Loucy (cell line): ENCODE results near the gene IL1F10.

Experiments used
- H2AFZ ChIP-seq: fragments of 200-600 bp; sonication (generic); 2 replicates; pipeline ENCODE4 v1.6.0; 2016; ENCODE audit warnings: antibody characterized with exemption, mild to moderate bottlenecking, low read length, moderate library complexity
- H3F3A ChIP-seq: fragments of 200-600 bp; 2 replicates; pipeline ENCODE4 v1.6.0; 2016; ENCODE audit warnings: antibody characterized with exemption, low read depth, mild to moderate bottlenecking
- H3K27me3 ChIP-seq: fragments of 200-600 bp; sonication (generic); 2 replicates; pipeline ENCODE4 v1.6.1; 2014; ENCODE audit warnings: low read length, mild to moderate bottlenecking; ENCODE audit not compliant: insufficient read depth, poor library complexity, severe bottlenecking
- H3K36me3 ChIP-seq: fragments of 200-600 bp; sonication (generic); 2 replicates; pipeline ENCODE4 v1.6.1; 2016; ENCODE audit warnings: low read length; ENCODE audit not compliant: insufficient read depth
- H3K4me1 ChIP-seq: fragments of 200-600 bp; sonication (generic); 2 replicates; pipeline ENCODE4 v1.5.1; 2014; ENCODE audit warnings: low read length, mild to moderate bottlenecking; ENCODE audit not compliant: insufficient read depth, poor library complexity, severe bottlenecking
- H3K4me2 ChIP-seq: fragments of 200-600 bp; sonication (generic); 2 replicates; pipeline ENCODE4 v1.6.0; 2014; ENCODE audit warnings: antibody characterized with exemption, low read length, low read depth, mild to moderate bottlenecking; ENCODE audit not compliant: poor library complexity, severe bottlenecking
- H3K4me3 ChIP-seq: fragments of 200-600 bp; sonication (generic); 2 replicates; pipeline ENCODE4 v1.5.1; 2014; ENCODE audit warnings: low read length, mild to moderate bottlenecking, mixed read lengths; ENCODE audit not compliant: poor library complexity, severe bottlenecking
- H3K79me2 ChIP-seq: fragments of 200-600 bp; sonication (generic); 2 replicates; pipeline ENCODE4 v1.6.1; 2014; ENCODE audit warnings: low read length; ENCODE audit not compliant: insufficient read depth
- H3K9ac ChIP-seq: fragments of 200-600 bp; sonication (generic); 2 replicates; pipeline ENCODE4 v1.6.0; 2014; ENCODE audit warnings: mild to moderate bottlenecking, low read depth, low read length, moderate library complexity; ENCODE audit not compliant: poor library complexity, severe bottlenecking
- H3K9me2 ChIP-seq: fragments of 200-600 bp; sonication (generic); replicated peaks from 2 replicates; pipeline ENCODE4 v1.6.1; 2016; ENCODE audit warnings: low read depth, low read length, mixed read lengths
- H3K9me3 ChIP-seq: fragments of 200-600 bp; sonication (generic); 2 replicates; pipeline ENCODE4 v1.6.1; 2014; ENCODE audit warnings: mild to moderate bottlenecking, antibody characterized with exemption, low read length, low read depth; ENCODE audit not compliant: insufficient read depth
- H4K20me1 ChIP-seq: fragments of 200-600 bp; sonication (generic); 2 replicates; pipeline ENCODE4 v1.6.0; 2014; ENCODE audit warnings: antibody characterized with exemption, low read length, mild to moderate bottlenecking; ENCODE audit not compliant: insufficient read depth, poor library complexity, severe bottlenecking
- CTCF ChIP-seq: fragments of 200-600 bp; sonication (generic); conservative IDR thresholded peaks from 2 replicates; pipeline ENCODE4 v1.5.1; 2014; ENCODE audit warnings: mild to moderate bottlenecking, antibody characterized with exemption, low read length
- EZH2phosphoT487 ChIP-seq: fragments of 200-600 bp; IDR thresholded peaks from 2 replicates; pipeline ENCODE4 v1.6.1; 2018; ENCODE audit warnings: antibody characterized with exemption, mild to moderate bottlenecking, moderate library complexity, borderline replicate concordance

Gene IL1F10

GRCh38 chr2:113072584-113072983, 4.8 kb downstream of the IL1F10 start:
- Histone ChIP-seq H3F3A (no peaks in the 10 kb centered on the region), H2AFZ (no peak overlapping the region), H3K4me2 (no peak overlapping the region), H3K36me3 (no peaks in the 10 kb centered on the region), H3K4me3 (no peak overlapping the region), H3K9me3 (no peaks in the 10 kb centered on the region), H3K9ac (no peak overlapping the region), H3K27me3 (no peaks in the 10 kb centered on the region), H3K79me2 (no peaks in the 10 kb centered on the region), H4K20me1 (no peaks in the 10 kb centered on the region), H3K4me1 (no peaks in the 10 kb centered on the region), H3K9me2 (no peaks in the 10 kb centered on the region)
- no peak for TF ChIP-seq EZH2phosphoT487
- TF ChIP-seq CTCF: no peak

- Histone ChIP-seq H3K27me3 (no peaks in the 10 kb centered on the region), H3K4me1 (no peaks in the 10 kb centered on the region), H3K36me3 (no peaks in the 10 kb centered on the region), H4K20me1 (no peaks in the 10 kb centered on the region), H3F3A (no peaks in the 10 kb centered on the region), H2AFZ (no peak overlapping the region), H3K79me2 (no peaks in the 10 kb centered on the region), H3K9me3 (no peaks in the 10 kb centered on the region), H3K4me3 (no peak overlapping the region), H3K4me2 (no peak overlapping the region), H3K9me2 (no peaks in the 10 kb centered on the region), H3K9ac (no peak overlapping the region)
- no peak for TF ChIP-seq CTCF
- TF ChIP-seq EZH2phosphoT487: no peak
Observed at GRCh38 chr2:113073325-113073834, 5.6 kb downstream of the IL1F10 start.

- Histone ChIP-seq H3K4me2 (no peak overlapping the region), H3K79me2 (no peaks in the 10 kb centered on the region), H3K4me3 (no peak overlapping the region), H3K27me3 (no peaks in the 10 kb centered on the region), H3F3A (no peaks in the 10 kb centered on the region), H3K4me1 (no peaks in the 10 kb centered on the region), H3K36me3 (no peaks in the 10 kb centered on the region), H3K9me3 (no peaks in the 10 kb centered on the region), H2AFZ (0 out of 2 replicates have a peak overlapping the region, but pooled peaks have one; percentile 19), H3K9ac (no peak overlapping the region), H4K20me1 (no peaks in the 10 kb centered on the region), H3K9me2 (no peaks in the 10 kb centered on the region)
- TF ChIP-seq CTCF (no peak), EZH2phosphoT487 (no peak)
Observed at GRCh38 chr2:113075030-113075429, 7.3 kb downstream of the IL1F10 start.
